HG03432 (cell line): ENCODE measurements around the gene CCDC88B.

Experiments used
- ATAC-seq: cut with Tn5 transposase; IDR thresholded peaks from one replicate; pipeline ENCODE4 v1.9.1; 2021; ENCODE audit warnings: mild to moderate bottlenecking, moderate library complexity; ENCODE audit not compliant: unreplicated experiment

CCDC88B gene

DNA sequence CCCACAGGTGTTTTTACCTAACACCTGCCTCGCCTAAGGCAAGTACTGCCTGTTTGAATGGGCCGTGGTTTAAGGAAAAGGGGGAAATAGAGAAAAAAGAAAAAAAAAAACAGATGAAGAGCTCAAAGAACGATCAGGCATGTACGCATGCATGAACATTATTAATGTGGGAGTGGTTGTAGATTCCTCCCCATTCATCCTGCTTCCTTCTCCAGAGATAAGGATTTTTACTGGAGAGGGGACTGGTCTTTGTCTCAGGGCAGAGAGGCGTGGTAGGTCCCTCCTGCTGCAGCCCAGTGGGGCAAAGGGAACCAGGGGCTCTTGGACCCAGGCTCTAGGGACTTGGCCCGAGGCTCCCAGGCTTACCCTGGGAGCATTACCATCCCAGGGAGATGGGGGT is 42.0 kb downstream of the CCDC88B start:
- ATAC-seq: no peak

DNA sequence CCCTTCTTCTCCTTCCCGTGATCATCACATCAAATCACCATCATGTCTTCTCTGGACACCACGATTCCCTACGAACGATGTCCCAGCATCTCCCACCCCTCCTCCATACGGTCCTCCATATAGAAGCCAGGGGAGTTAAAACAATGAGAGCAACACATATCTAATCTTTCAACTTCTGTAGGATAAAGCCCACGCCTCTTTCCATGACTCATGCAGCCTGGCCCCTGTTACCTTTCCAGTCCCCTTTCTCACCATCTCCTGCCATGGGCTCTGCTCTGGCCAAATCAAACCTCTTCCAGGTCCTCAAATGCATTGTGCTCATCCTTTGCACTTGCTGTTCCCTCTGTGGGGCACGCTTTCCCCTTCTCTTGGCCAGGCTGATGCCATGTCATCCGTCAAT is 42.6 kb downstream of the CCDC88B start:
- no peak for ATAC-seq

DNA sequence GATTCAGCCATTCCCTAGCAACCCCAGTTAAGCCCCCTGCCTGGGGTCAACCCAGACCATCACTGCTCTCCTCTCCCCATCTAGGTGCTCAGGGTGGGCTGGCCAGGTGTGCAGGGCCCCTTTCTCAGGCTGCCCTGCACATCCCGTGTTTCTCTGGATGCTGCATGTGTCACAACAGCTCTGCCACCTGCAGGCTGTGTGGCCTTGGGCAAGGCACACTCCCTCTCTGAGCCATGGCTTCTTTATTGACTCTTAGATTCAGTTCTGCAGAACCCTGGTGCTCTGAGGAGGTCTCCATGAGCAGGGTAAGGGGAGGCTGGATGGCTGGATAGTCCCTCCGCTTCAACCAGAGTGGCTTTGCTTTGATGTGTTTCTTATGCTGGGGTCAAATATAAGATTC is 43.6 kb downstream of the CCDC88B start:
- ATAC-seq: no peak

DNA sequence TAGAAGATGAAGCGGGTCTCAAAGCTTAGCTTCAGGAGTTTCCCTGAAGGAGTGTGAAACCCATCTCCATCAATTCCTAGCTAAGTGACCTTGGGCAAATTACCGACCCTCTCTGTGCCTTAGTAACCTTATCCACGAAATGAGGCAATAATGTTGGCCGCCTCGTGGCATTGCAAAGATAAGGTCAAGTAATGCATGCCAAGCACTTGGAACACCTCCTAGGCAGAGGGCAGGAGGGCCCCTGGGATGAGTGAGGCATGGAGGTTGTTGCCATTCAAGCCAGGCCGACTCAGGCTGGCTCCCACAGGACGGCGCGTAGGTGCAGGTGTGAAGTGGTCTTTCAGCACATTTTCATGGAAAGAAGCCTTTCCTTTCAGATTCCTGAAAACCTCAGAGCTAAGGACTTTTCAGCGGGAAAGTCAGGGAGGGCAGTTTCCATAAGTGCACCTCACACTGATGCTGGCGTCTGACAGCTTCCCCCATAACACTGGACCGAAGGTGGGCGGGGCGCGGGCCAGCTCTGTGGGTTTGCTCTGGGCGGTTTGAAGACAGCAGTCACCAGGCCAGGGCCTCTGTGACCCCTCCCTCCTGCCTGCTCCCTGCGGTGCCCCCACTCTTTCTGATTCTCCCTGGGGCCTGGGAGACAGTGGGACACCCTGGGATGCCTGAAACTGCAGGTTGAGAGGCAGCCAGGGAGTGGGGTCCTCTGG is 44.2 kb downstream of the CCDC88B start:
- ATAC-seq: no peak

DNA sequence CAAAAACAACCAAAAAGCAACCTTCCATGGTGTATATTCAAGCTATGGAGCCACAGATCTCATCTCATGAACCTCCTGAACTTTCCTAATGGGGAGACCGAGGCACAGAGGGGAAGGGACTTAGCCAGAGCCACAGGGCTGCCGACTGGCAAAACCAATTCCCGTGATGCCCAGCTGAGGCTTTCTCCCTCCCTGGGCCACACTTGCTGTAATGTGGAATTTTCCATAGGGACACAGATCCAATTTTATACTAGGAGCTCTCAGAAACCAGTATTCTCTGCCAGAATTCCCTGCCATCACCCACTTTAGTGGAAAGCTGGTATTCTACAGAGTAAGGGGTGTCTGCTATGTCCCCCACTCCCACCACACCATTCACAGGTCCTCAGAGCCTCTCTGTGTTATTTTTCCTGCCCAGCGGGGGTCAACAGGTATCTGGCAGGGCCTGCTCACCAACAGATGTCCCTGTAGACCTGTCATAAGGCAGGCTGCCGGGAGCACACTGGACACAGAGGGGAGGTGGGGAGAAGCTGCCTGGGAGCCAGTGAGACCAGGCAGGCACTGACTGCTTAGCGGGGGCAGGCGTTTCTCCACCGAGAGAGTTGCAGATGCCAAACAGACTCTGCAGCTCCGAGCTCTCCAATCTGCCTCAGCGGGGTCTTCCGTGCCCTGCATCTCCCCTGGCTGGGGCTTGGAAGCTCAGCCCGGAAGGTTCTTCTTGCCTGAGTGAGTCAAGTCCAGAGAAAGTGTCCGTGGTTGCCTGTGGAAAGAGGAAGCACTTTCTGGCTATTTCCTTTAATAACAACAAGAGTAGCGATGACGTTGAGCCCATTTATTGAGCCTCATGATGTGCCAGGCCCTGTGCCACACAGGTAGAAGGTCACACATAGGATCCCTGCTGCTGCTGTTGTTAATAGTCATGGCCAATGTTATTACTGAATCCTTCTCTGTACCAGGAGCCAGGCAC is 45.3 kb downstream of the CCDC88B start:
- no peak for ATAC-seq

DNA sequence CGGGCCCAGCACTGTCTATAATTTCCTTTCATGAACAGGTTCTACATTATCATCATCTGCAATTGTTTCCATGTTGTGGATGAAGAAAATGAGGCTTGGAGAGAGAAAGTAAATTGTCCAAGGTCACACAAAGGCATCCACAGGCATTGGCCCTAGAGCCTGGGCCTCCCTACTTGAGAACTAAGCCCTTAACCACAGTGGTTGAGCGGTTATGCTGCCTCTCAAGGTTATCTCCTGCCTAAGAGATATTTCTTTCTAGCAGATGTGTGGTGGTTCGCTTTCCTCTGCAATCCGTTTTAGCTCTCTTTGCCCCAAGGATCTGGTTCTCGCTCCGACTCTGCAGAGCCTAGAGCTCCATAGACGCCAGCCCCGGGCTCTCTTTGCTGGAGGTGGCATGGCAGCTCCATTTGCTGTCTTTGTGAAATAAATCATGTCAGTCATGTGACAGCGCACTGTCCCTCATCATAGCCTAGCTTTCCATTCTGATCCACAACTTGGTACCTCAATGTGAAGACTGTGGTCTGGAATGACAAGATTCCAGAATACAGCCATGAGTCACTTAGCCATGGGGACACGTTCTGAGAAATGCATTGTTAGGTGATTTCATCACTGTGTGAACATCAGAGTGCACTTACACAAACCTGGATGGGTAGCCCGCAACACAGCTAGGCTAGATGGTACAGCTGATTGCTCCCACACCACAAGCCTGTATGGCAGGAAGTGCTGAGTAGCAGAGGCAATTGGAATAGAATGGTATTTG is 46.1 kb downstream of the CCDC88B start:
- no peak for ATAC-seq

DNA sequence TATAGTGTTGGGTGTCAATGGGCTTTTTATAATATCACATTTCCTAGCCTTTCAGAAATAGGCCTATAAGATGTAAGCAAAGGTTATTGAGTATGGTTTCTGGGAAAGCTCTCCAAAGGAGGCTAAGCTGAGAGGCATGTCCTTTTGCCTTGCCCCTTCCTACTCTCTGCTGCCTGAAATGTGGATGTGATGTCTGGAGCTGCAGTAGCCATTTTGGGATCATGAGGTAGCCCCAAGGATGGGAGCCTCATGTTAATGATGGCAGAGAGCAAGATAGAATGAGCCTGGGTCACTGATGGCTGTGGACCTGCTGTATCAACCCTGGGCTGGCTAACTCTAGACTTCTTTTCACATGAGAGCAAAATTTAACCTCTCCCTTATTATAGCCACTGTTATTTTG is 47.9 kb downstream of the CCDC88B start:
- no peak for ATAC-seq

DNA sequence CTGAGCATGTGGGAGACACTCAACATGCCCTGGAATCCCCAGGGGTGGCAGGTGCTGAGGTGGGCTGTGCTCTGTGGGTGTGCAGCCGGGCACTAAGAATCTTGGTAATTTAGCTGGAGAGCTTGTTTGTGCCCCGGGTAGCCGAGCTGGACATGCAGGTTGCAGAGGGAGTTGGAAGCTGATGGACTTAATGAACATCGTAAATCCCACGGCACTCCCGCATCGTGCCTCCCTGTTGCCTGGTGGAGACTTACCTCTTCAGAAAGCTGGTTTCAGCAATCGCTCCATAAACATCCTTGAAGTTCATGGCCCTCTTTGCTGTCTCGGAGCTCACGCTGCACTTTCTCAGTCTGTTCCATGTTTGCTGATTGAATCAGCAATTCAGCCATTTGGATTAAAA is 48.9 kb downstream of the CCDC88B start:
- ATAC-seq: no peak

DNA sequence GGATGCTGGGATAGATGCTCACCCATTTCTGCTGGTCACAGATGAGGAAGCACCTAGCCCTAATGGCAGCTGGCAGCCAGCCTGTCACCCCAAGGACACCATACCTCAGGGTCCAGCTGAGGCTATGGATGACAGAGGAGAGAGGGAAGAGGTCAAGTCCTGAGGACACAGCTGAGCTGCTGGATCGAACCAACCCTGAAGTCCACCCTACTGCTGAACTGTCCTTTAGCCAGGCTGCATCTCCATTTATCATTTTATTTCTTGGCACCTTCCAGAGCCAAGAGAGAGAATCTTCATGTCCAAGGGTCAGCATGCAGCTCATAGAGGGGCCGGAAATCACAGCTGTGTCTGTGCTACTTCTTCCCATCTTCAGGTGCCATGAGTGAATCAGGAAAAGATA is 49.8 kb downstream of the CCDC88B start:
- ATAC-seq: no peak

DNA sequence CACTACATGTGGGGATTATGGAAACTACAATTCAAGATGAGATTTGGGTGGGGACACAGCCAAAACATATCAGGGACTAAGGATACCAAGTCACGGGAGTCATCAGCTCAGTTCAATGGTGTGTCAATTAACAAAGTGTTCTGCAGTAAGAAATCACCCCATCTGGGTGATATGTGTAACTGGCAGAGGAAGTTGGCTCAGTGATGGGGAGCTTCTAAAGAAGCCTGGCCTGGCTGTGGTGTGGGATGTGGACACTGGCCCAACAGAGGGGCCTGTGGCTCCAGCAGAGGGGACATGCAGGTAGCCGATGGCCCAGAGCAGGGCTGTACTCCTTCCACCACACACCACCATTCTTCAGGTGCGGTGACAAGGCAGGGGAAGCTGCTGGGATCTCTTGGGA is 50.6 kb downstream of the CCDC88B start:
- ATAC-seq: no peak

DNA sequence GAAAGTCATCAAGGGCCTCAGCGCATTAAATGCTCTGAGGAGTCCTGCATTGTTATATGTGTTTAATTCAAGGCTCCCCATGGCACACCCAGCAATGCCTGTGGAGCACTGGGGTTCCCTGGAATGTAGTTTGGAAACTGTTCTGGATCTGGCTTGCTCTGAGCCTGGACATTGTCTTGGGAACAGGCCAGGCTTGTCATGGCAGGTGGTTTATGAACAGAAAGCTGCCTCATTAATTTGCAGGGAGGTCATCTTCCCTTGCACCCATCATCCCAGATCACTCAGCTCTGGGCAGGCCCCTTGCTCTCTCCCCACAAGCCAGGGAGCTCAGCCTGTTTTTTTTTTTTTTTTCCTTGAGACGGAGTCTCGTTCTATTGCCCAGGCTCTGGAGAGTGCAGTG is 51.8 kb downstream of the CCDC88B start:
- no peak for ATAC-seq

DNA sequence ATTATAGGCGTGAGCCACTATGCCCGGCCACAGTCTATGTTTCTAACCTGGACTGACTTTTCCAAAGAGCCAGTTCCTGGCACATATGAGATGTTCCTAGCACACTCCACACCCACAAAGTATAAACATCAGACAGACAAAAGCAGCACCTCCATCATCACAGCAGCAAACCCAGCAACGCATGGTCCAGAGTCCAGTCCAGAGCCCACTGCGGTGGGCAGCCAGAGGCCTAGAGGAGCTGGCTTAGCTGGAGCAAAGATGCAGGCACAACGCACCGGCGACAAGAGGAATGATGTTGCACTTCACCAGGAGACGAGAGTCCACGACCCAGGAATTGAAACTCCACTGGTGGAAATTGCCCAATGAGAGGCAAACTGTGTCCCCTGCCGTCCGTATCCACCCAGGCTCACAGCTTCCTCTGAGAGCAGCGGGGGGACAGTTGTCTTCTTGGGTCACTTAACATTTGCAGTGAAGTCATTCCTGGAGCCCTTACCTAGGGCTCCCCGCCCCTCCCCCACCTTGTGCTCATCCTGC is 55.6 kb downstream of the CCDC88B start:
- ATAC-seq: no peak

DNA sequence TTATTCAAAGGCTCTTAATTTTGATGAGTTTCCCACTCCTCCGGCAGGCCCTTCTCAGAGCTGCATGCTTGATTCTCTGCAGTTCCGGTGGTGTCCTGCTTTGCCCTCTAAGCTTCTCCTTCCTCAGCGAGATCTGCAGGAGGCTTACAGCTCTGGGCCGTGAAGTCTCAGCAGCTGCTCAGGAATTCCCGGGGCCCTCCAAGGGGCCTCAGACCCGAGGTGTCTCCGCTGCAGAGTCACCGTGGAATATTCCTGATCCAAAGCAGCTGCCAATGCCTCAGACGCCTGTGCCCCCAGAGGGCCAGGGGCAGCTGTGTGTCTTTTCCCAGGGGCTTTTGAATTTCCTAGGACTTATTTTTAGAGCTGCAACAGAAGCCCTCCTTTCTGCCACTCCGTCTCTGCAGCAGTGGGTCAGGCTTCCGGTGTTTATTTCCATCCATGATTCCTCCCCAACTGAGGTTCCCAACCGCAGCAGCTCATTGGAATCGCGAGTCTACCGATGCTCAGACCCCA is 56.1 kb downstream of the CCDC88B start:
- ATAC-seq: no peak

DNA sequence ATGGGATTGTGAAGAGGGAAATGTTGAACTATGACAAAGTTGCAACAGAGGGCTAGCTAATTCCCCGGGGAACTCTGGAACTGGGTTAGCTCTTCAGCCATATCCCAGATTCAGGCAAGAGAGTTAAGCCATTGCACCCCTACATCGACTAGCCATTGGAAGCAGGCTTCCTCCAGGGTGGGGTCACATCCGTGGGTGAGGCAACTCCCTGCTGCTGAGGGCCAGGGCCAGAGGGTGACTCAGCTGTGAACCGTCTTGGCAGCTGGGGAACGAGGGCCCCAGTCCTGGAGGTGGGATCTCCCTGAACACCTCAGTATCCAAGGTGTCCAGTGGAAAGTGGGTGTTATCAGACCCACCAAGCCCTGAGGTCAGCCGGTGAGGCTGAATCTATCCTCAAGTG is 60.1 kb downstream of the CCDC88B start:
- no peak for ATAC-seq

DNA sequence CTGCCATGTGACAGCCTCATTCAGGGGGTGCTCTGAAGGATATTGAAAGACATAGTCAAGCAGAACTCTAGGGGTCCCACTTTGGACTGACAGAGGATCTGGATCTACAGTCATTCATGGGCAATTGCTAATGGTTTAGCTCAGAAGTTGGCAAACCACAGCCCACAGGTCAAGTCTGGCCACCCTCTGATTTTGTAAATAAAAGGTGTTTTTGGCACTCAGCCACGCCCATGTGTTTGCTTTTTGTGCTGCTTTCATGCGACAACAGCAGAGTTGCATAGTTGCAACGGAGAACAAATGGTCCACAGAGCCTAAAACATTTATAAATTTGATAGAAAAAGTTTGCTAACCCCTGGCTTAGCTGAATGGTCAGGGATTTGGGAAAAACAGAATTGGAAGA is 60.7 kb downstream of the CCDC88B start:
- ATAC-seq: no peak

DNA sequence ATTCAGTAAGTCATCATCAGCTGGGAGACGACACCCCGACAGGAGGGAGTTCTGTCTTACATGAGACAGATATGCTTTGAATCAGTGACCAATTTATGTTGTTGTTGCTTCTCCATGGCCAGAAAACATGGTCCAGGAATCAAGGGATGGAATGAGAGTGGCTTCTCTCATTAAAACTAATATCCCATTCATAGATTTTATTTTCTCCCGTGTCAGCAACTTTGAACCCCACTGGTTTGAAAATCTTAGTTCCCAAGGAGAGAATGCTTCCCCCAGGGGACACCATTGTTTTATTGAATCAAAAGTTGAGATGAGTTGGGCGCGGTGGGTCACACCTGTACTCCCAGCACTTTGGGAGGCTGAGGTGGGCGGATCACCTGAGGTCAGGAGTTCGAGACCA is 61.8 kb downstream of the CCDC88B start:
- ATAC-seq: no peak

DNA sequence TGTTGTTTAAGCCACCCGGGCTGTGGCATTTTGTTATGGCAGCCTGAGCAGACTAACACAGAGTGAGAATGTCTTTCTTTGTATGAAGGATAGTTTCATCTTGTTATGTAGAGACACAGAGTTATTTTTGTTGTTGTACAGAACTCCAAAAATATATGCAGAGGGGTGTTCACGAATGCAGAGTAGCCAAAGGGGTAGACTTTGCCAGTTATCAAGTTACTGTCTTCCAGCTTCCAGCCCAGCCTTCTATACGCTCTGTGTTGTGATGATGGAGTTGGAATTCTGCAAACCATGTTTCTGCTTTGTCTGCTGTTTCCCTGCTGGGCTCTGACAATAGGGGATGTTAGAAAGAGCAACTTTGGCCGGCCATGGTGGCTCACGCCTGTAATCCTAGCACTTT is 63.1 kb downstream of the CCDC88B start:
- no peak for ATAC-seq

DNA sequence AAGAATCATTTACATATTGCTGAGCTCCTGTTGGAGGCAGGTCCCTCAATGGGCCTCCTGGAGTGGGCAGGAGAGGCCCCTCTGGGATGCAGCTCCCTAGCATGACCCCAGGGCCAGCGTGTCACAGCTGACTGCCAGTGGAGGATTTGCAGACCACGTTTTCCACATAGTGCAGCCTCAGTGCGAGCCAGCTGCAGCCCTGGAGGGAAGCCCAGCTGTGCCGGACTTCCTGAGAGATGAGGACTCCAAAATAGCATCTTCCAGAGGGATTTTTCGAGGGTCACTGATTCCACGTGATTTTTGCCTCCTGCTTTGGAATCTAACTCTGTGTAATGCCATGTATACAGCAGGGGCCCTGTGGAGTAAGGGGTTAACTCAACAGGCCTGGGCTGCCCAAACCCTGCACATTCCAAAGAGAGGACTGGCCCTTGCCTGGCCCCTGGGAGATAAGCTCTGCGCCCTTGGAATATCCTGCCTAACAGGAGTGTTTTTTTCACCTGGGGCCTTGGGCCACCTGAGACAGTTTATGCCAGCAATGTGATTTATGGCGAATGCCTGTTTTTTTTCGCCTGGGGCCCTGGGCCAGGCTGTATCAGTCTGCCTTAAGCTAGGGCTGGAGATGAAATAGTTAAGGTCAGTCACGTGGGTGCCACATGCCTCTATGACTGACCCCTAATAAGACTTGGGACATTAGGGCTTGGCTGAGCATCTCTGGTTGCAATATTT is 66.4 kb downstream of the CCDC88B start:
- ATAC-seq: no peak
